Activated naive CD4-positive, alpha-beta T cell treated with anti-CD3 and anti-CD28 coated beads, Interleukin-2, amount 50 U/mL, for 72 hours (primary cell): Measurements from ENCODE around the gene TWNK. TPM values are rescaled to one million over a fixed set of nuclear protein-coding genes. Genes with fewer than 3 reads are reported as not detected.
"Not testable (repeated sequence)": the region's sequence is repeated elsewhere in the genome, so short reads cannot be mapped to it uniquely, and the experiment has no call there.

Experiments
- ATAC-seq, 2 donors: fragments of 150-1000 bp; cut with Tn5 transposase; 2 replicates each; pipeline ENCODE4 v1.10.0; 2021; ENCODE audit warnings: mild to moderate bottlenecking in 2 of 2, moderate library complexity in 2 of 2
- DNase-seq, 2 donors: peaks; one replicate each; pipeline ENCODE4 v3.0.0; 2021 to 2022; ENCODE audit warnings: low spot score in 2 of 2
- H3K27ac Mint-ChIP-seq, 2 donors: one replicate each; pipeline ENCODE4 v1.8.0; 2022; ENCODE audit warnings: mild to moderate bottlenecking in 2 of 2, mixed read lengths in 2 of 2
- H3K36me3 Mint-ChIP-seq, 2 donors: one replicate each; pipeline ENCODE4 v1.8.0; 2022; ENCODE audit warnings: mixed read lengths in 2 of 2
- H3K9me3 Mint-ChIP-seq, 2 donors: one replicate each; pipeline ENCODE4 v1.8.0; 2022; ENCODE audit warnings: mixed read lengths in 2 of 2
- total RNA-seq, 2 donors: library from RNA; stranded (reverse); gene quantifications; one replicate each; pipeline ENCODE4 v1.2.3, GENCODE V29; 2022

The TWNK gene
- total RNA-seq, 2 donors from 2014 or later = 11.6 to 17.0 TPM

DNA sequence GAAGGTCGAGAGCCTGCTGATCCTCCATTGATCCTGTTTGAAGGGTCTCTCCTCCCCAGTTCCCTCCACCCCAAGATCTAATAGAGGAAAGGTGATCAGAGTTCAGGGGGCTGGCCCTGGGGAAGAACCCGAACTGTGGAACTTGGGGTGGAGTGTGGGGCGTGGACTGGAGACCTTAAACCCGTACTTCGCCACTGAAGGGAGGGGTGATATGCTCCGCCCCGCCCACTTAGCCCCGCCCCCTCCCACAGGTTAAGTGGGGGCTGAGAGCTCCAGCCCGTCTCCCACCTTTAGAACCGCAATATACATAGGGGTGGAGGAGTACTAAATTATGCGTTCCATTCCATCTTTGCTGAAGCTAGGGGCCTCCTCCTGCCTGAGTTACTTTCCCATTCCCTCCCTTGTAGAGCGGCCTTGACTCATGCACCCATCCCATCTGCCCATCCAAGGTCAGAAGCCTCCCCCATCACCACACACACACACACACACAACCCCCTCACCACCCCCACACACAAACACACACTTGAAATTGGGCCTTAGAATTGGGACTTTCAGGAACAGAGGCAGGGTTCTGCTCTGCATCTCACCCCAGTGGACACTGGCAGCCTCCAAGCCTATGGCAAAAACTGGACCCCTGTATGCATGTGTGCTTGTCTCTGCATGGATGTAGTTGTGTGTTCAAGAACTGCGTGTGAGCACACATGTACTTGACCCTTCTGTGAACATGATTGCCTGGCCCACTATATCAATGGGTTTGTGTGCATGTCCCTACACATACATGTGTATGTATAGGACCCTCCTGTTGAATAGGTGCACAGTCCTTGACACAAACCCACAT lies 17.0 kb upstream of the TWNK start:
- no peak for DNase-seq
- H3K27ac Mint-ChIP-seq = no peak overlapping the region
- peak; percentile 11 to 12 for ATAC-seq
- no peaks in the 10 kb centered on the region for H3K36me3 Mint-ChIP-seq
- no peaks in the 10 kb centered on the region for H3K9me3 Mint-ChIP-seq

DNA sequence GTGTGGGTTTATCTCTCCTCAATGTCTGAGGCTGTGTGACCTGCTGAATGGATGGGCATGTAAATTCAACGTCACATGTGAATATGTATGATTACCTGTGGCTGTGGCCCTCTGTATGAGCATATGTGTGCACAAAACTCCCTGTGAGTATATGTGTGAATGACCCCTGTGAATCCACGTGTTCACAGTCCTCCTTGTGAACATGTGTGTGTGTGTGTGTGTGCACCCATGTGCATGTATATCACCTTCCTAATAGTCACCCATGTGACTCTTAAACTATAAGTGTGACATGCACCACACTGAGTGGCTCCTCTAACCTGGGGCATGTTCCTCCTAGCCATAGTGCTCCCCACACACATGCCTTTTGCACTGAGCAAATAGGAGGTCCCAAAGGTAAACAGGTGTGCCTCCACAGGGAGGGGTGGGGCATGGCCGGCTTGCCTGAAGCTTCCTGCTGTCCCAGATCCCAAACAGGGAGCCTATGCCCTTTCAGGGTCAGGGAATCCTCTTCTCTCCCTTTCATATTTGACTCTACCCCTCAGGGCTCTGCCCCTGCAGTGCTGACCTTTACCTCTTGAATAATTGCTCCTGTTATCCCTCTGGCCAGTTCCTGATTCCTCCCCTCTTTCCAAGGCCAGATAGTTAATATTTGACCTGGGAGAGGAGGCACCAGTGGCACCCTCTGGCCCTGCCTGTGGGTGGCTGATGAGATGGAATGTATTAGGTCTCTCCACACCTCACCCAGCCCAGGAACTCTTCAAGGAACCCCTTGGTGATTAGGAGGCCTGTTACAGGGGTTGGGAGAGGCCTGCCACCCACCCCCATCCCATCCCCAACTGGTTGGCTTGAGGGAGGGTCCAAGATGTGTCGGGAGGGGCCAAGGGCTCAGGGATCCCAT lies 16.2 kb upstream of the TWNK start:
- ATAC-seq = no peak
- no peak overlapping the region for H3K27ac Mint-ChIP-seq
- no peak for DNase-seq

DNA sequence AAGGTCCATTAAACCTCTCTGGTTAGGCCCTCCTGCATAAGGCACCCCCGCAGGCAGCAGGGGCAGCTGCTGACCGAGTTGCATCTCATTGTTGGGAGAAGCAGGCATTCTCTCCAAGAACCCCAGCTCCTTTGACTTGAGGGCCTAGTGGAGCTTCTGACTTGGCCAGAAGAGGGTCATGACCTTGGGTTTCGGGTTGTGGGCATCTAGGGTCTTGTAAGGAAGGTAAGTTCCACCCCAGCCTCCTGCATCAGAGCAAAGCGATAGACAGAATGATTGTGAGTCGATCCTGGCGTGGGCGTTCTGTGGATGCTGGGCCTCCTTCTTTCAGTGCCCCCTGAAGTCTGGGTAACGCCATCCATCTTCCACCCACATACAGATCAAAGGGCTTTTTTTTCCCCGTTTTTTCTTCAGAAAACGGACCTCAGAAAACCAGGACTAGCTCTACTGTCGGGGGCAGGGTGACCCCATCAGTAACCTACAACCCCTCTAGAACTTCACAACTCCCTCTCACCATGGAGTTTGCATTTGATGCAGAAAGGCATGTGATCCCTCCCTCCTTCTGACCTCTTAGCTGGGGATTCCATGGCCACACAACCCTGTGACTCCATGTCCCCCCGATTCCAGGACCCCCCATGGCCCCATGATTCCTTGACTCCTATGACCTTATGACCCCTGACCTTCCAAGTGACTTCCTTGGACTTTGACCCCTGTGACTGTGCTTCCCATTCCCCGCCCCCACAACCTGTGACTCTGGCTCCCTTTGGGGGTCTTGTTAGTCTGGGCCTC lies 15.0 kb upstream of the TWNK start:
- no peaks in the 10 kb centered on the region for H3K36me3 Mint-ChIP-seq
- DNase-seq (no peak), ATAC-seq (no peak)
- peak overlapping the region in 1 of 2 donors; percentile 79 for H3K27ac Mint-ChIP-seq
- no peaks in the 10 kb centered on the region for H3K9me3 Mint-ChIP-seq

More for the DNA sequence above, 16.2 kb upstream of the TWNK start:
- Mint-ChIP-seq H3K36me3 (no peaks in the 10 kb centered on the region), H3K9me3 (no peaks in the 10 kb centered on the region)

DNA sequence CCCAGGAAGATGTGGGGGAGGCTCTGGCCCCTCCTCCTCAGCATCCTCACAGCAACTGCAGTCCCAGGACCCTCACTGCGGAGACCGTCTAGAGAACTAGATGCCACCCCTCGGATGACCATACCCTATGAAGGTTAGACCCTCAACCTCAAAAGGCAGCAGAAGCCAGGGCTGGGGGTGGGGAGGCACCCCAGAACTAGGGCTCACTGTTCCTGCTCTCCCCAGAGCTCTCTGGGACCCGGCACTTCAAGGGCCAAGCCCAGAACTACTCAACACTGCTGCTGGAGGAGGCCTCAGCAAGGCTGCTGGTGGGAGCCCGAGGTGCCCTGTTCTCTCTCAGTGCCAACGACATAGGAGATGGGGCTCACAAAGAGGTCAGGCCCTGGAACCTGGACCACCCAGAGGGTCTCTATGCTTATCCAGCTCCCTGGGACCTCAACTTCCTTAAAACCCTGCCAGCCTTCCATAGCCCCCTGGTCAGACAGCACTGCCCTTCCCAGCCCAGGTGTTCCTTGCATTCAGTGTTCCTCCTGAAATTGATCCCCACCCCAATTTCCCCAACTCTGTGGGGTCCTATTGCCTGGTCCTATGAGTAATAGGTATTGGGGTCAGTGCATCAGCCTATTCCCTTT lies 14.3 kb upstream of the TWNK start:
- ATAC-seq = no peak
- DNase-seq = no peak
- no peaks in the 10 kb centered on the region for H3K9me3 Mint-ChIP-seq

DNA sequence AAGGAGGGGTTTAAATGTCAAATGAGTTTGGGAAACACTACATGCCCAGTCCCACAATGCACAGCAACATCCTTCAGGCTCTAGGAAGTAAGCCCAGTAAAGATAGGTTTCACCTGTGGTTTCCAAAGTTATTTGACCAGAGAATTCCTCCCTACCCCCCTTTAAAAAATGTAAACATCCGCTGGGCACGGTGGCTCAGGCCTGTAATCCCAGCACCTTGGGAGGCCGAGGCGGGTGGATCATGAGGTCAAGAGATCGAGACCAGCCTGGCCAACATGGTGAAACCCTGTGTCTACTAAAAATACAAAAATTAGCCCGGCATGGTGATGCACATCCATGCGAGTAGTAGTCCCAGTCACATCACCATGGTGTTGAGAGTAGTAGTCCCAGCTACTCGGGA lies 11.9 kb upstream of the TWNK start:
- not testable (repeated sequence) for H3K36me3 Mint-ChIP-seq, H3K9me3 Mint-ChIP-seq, H3K27ac Mint-ChIP-seq, ATAC-seq, DNase-seq

More for the DNA sequence above, 14.3 kb upstream of the TWNK start:
- peak overlapping the region in 1 of 2 donors; percentile 79 for H3K27ac Mint-ChIP-seq
- no peaks in the 10 kb centered on the region for H3K36me3 Mint-ChIP-seq

DNA sequence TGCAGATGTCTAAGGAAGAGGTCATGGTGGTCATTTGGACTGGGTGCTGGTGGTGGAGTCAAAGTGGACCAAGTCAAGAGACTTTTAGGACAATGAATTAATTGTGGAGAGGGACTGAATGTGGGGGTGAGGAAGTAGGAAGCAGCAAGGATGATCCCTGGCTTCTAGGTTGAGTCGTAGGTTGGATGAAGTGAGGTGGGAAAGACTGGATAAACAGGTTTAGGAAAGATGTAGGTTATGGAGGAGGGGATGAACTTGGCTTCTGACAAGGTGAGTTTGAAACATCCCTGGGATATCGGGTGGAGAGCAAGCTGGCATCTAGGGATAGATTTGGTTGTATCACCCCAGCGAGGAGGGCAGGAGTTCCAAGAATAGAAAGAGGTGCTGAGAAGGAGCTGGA lies 10.4 kb upstream of the TWNK start:
- H3K36me3 Mint-ChIP-seq = no peaks in the 10 kb centered on the region

DNA sequence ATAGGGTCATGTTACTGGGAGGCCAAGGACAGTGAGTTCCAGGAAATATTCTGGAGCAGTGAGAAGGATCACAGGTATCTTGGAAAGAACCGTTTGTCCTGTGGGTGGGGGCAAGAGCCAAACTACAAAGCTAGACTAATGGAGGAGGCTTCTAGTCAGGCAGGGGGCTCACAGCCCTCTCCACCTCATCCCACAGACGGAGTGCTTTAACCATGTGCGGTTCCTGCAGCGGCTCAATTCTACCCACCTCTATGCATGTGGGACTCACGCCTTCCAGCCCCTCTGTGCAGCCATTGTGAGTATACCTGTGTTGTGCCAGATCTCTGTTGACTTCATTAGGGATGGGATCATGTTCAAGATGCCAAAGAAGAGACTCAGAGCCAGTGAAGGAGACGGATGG lies 9.9 kb upstream of the TWNK start:
- no peak overlapping the region for H3K27ac Mint-ChIP-seq
- no peak for DNase-seq
- ATAC-seq = no peak
- H3K36me3 Mint-ChIP-seq = no peaks in the 10 kb centered on the region
- no peaks in the 10 kb centered on the region for H3K9me3 Mint-ChIP-seq

More for the DNA sequence above, 10.4 kb upstream of the TWNK start:
- Mint-ChIP-seq H3K27ac (no peak overlapping the region), H3K9me3 (no peaks in the 10 kb centered on the region)
- DNase-seq = no peak
- ATAC-seq = no peak

DNA sequence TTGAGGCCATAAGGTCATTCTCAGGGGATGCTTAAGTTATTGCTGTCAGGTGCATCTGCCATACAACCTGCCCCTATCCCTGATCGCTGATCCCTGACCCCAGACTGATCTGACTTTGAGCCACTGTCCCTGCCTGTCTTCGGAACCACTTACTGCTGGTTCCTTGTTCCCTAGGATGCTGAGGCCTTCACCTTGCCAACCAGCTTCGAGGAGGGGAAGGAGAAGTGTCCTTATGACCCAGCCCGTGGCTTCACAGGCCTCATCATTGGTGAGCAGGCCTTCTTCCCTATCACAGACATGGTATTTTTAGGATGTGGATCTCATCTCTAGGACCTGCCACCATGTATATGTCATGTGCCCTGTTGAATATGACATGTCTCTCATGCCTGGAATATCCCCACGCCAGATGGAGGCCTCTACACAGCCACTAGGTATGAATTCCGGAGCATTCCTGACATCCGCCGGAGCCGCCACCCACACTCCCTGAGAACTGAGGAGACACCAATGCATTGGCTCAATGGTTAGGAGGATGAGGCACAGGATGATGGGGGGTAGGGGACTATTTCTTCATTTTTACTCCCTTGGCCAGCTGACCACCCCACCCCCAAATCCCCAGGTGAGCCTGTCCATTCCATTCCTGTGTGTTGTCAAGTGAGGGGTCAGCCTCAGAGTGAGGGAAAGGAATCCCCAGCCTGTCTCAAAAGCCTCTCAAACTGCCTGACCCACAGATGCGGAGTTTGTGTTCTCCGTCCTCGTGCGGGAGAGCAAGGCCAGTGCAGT lies 9.0 kb upstream of the TWNK start:
- H3K36me3 Mint-ChIP-seq = no peaks in the 10 kb centered on the region
- H3K9me3 Mint-ChIP-seq = no peaks in the 10 kb centered on the region
- H3K27ac Mint-ChIP-seq = no peak overlapping the region
- DNase-seq (no peak), ATAC-seq (no peak)

DNA sequence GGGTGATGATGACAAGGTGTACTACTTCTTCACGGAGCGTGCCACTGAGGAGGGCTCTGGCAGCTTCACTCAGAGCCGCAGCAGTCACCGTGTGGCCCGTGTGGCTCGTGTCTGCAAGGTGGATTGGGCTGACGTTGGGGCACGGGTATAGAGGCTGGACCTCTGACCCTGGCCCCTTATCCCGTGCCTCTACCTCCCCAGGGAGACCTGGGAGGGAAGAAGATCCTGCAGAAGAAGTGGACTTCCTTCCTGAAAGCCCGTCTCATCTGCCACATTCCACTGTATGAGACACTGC lies 8.5 kb upstream of the TWNK start:
- no peak for ATAC-seq
- H3K36me3 Mint-ChIP-seq = no peaks in the 10 kb centered on the region
- H3K9me3 Mint-ChIP-seq = no peaks in the 10 kb centered on the region
- DNase-seq = no peak
- H3K27ac Mint-ChIP-seq = peak overlapping the region in 1 of 2 donors; percentile 81

DNA sequence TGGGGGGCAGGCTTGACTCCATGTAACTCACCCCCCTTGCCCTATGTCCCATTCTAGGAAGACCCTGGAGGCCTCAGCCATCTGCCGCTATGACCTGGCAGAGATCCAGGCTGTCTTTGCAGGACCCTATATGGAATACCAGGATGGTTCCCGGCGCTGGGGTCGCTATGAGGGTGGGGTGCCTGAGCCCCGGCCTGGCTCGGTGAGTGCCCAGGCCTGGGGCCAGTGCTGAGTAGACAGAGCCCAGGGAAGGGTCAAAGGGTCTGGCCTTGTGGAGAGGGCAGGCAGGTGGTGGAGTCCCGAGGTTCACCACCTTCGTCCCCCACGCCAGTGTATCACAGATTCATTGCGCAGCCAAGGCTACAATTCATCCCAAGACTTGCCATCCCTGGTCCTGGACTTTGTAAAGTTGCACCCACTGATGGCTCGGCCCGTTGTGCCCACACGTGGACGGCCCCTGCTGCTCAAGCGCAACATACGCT lies 7.5 kb upstream of the TWNK start:
- DNase-seq (no peak), ATAC-seq (no peak)

DNA sequence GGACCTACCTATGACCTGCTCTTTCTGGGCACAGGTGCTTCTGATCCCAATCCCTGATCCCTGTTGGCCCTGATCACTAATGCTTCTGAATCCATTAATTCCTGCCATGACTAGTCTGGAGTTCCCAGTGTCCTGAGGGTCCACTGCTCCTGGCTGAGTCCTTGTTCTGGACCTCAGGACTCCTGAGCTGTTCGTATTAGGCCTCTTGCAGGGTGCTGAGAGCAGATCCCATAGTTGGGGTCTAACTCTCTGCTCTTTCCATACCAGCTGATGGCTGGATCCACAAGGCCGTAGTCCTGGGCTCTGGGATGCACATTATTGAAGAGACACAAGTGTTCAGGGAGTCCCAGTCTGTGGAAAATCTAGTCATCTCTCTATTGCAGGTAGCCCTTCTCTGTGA lies 7.0 kb upstream of the TWNK start:
- peak in 1 of 2 donors; percentile 21 for DNase-seq
- H3K36me3 Mint-ChIP-seq = no peaks in the 10 kb centered on the region
- no peak overlapping the region for H3K27ac Mint-ChIP-seq
- ATAC-seq = no peak
- H3K9me3 Mint-ChIP-seq = no peaks in the 10 kb centered on the region

More for the DNA sequence above, 7.5 kb upstream of the TWNK start:
- Mint-ChIP-seq H3K9me3 (no peaks in the 10 kb centered on the region), H3K36me3 (no peaks in the 10 kb centered on the region), H3K27ac (no peak overlapping the region)

DNA sequence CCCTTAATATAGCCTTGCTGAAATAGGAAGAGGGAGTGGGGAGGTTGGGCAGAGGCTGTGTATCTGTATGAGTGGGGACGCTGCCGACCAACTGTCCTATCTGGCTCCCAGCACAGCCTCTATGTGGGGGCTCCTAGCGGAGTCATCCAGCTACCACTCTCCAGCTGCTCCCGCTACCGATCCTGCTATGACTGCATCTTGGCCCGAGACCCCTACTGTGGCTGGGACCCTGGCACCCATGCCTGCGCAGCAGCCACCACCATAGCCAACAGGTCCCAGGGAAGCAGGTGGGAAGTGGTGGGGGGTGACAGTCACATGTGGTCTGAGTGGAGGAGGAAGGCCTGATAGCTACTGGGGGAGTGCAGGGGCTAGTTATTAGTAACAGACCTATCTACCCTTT lies 6.6 kb upstream of the TWNK start:
- no peak for DNase-seq
- Mint-ChIP-seq H3K9me3 (no peaks in the 10 kb centered on the region), H3K36me3 (no peaks in the 10 kb centered on the region), H3K27ac (no peak overlapping the region)
- no peak for ATAC-seq

DNA sequence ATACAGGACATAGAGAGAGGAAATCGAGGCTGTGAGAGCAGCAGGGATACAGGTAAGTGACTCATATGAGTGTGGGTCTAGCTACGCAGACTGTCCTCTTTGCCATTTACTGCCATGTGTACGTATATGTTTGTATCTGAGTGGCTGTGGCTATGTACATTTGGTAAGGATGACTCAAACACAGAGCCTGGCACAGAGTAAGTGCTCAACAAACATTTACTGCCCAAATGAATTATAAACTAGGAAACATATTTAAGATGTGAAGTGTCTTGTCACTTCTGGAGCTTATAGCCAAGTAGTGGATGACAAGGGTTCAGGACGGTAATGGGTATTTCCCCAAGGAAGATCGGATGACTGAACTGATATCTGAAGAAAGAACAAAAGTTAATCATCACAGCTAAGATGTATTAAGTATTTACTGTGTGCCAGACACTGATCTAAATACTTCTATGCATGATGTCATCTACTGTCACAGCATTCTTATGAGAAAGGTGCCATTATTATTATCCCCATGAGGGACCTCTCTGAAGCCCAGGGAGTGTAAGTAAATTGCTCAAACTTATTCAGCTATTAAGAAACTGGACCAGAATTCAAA lies 6.1 kb upstream of the TWNK start:
- ATAC-seq (no peak), DNase-seq (peak in 1 of 2 donors; percentile 16)
- no peak overlapping the region for H3K27ac Mint-ChIP-seq
- H3K36me3 Mint-ChIP-seq = no peaks in the 10 kb centered on the region
- H3K9me3 Mint-ChIP-seq = no peaks in the 10 kb centered on the region

DNA sequence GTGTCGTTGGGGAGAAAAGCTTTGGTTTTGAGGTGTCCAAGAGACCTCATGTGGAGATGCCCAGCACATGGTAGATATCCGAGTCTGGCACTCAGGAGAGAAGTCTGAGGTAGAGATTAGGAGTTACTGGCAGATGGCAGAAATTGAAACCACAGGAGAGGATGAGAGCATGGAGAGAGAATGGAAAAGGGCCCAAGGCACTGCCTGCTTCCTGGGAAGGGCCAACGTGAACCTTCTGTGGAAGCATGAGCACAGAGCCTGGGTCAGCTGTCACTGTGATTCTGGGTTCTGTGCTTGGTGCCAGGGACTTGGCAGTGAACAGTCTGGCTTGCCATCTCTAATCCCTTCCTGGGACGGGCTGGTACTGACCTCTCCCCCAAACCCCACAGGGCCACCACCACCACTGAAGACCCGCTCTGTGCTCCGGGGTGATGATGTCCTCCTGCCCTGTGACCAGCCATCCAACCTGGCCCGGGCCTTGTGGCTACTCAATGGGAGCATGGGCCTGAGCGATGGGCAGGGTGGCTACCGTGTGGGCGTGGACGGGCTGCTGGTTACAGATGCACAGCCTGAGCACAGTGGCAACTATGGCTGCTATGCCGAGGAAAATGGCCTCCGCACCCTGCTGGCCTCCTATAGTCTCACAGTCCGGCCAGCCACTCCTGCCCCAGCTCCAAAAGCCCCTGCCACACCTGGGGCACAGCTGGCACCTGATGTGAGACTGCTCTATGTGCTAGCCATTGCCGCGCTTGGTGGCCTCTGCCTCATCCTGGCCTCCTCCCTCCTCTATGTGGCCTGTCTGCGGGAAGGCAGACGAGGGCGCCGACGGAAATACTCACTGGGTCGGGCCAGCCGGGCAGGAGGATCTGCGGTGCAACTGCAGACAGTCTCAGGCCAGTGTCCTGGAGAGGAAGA lies 4.2 kb upstream of the TWNK start:
- ATAC-seq = no peak
- DNase-seq = peak in 1 of 2 donors; percentile 49
- no peaks in the 10 kb centered on the region for H3K9me3 Mint-ChIP-seq
- peaks cover 10 to 12% of the 10 kb centered on the region in 2 donors for H3K36me3 Mint-ChIP-seq
- H3K27ac Mint-ChIP-seq = peak overlapping the region in 1 of 2 donors; percentile 46
